Prostate gland (tissue), 2 donors: ENCODE results near the gene SEMA6B.

Source experiments
- CTCF ChIP-seq, 4 experiments: fragments of 200-600 bp in 2 of 4; fragments of 450-650 bp in 2 of 4; sonication (generic) in 2 of 4; IDR thresholded peaks; 1 replicate in 3 of 4; 2 replicates in 1 of 4; pipeline ENCODE4 v1.5.1; 2016 to 2019; ENCODE audit warnings: antibody characterized with exemption in 4 of 4, mild to moderate bottlenecking in 2 of 4, moderate library complexity in 2 of 4
- POLR2A ChIP-seq: fragments of 450-650 bp; IDR thresholded peaks from one replicate; pipeline ENCODE4 v1.6.1; 2016; ENCODE audit warnings: antibody characterized with exemption, mild to moderate bottlenecking

- no peak for TF ChIP-seq CTCF (IDR thresholded peaks at IDR 0.05)
- TF ChIP-seq POLR2A = no peak
Observed at GRCh38 chr19:4542896-4543841, 16.3 kb downstream of the SEMA6B start.
